ENCODE measurements around the gene SPATS1. TPM values are rescaled to one million over a fixed set of nuclear protein-coding genes. Genes with fewer than 3 reads are reported as not detected.
A peak's percentile ranks its signal among the peaks of the same experiment; 100 is the strongest.

SPATS1 gene
- total and polyA plus RNA-seq, 2 of the 13 experiments (the other 11 are each of a cell fraction or from before 2014, with no cell fraction given), result not detected

DNA sequence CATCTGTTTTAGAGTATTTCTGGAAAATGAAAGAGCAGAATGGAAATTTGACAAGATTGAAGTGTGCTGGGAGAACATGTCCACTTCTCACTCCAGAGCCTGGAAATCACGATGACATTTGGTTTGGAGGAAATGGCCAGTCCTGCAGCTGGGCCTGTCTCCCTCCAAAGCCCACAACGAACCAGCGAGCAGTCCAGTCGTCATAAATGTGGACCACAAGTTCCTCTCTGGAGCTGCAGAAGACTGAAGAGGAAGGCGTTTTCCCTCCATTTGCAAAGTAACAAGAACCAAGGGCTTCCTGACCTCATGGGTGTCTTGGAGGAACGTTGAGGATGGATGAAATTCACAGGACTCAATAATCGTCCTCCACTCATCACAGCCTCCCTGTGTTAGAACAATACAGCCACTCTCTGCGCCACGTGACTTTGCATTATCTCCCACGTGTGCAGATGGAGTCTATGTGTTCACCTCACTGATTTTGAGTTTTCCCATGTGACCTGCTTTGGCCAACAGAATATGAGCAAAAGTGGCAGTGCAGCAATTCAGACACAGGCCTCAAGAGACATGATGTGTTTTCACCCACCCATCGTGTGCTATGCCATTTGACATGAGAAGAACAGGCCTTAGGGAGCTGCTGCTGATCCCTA, 9.1 kb upstream of the SPATS1 start:
- Histone ChIP-seq H3K79me2 (ENCODE audit: insufficient read depth, low read length) (no peaks in the 10 kb centered on the region), H3K27me3 (ENCODE audit: control insufficient read depth in 1 of 2, insufficient read depth in 2 of 2, low read length in 2 of 2) (peaks cover 0 to 63% of the 10 kb centered on the region in 2 experiments; a peak in 4 of 5 replicates), H4K20me1 (ENCODE audit: insufficient read depth, low read length) (no peaks in the 10 kb centered on the region), H2AFZ (ENCODE audit: low read length) (no peak overlapping the region), H3K36me3 (replicated peaks in 1 of 2; ENCODE audit: control insufficient read depth in 1 of 2, insufficient read depth in 2 of 2, low read length in 2 of 2) (no peaks in the 10 kb centered on the region), H3K27ac (ENCODE audit: extremely low read length, insufficient read depth, low read length) (no peak overlapping the region), H3K9ac (ENCODE audit: insufficient read depth, low read depth, low read length) (no peak overlapping the region), H3K9me3 (ENCODE audit: low read length) (no peaks in the 10 kb centered on the region), H3K4me1 (ENCODE audit: insufficient read depth, low read length) (no peaks in the 10 kb centered on the region), H3K4me3 (replicated peaks in 1 of 3; ENCODE audit: insufficient read depth in 1 of 3, low read depth in 2 of 3, low read length in 3 of 3) (no peak overlapping the region), H3K4me2 (ENCODE audit: low read depth, low read length) (no peak overlapping the region)
- intact Hi-C loops (cut with micrococcal nuclease; ENCODE audit: unreplicated experiment) (loop anchor here (10.0 kb wide), 1 partner anchor 239 kb away; no protein-coding TSS in a partner anchor), in situ Hi-C loops (cut with HindIII; ENCODE audit: extremely low pct_ligation_motif_present, low pct_unique_long_range_greater_than_20kb) (no loop called here)
- no peak for ATAC-seq
- FAIRE-seq, result no peak
- BruUV-seq (replicated peaks), result no TSS peak
- WGBS (ENCODE audit: low lambda C conversion rate), result 25% methylated on average over 11 of the region's 11 CpGs
- ChIA-PET CTCF (ENCODE audit: low intra/inter-chr PET ratio, low total read pairs) (no interaction called here), POLR2A (interaction anchor here (0.8 kb wide), 1 partner anchor 54 kb away, joined by 3 read pairs; the partner anchor contains the start of gene CDC5L)
- TF ChIP-seq FLYWCH1 (CRISPR knock-in tag; IDR thresholded peaks at IDR 0.05) (no peak), ZBTB42 (CRISPR knock-in tag; IDR thresholded peaks at IDR 0.05) (no peak), MNT (IDR thresholded peaks at IDR 0.05) (peak; percentile 99), DDIT3 (CRISPR knock-in tag; IDR thresholded peaks at IDR 0.05) (no peak), USF2 (IDR thresholded peaks at IDR 0.05; ENCODE audit: low read depth, low read length) (peak; percentile 66), USF2 (CRISPR knock-in tag; IDR thresholded peaks at IDR 0.05; ENCODE audit: borderline replicate concordance) (no peak)
- DNase-seq (ENCODE audit: low spot score), result no peak

All from HepG2 (cell line).